GM19397 (cell line): ENCODE measurements around the gene PKP3.
"Not testable (repeated sequence)": the region's sequence is repeated elsewhere in the genome, so short reads cannot be mapped to it uniquely, and the experiment has no call there.

Experiments
- ATAC-seq: cut with Tn5 transposase; IDR thresholded peaks from one replicate; pipeline ENCODE4 v1.9.1; 2021; ENCODE audit warnings: mild to moderate bottlenecking, moderate library complexity; ENCODE audit not compliant: unreplicated experiment

PKP3 gene

GRCh38 chr11:363443-363805 is 30.6 kb upstream of the PKP3 start:
- ATAC-seq, result not testable (repeated sequence)

GRCh38 chr11:363948-364761 is 29.9 kb upstream of the PKP3 start:
- no peak for ATAC-seq

- ATAC-seq, result no peak
Observed at GRCh38 chr11:364991-365725, 28.9 kb upstream of the PKP3 start.

GRCh38 chr11:365831-366230 is 28.2 kb upstream of the PKP3 start:
- no peak for ATAC-seq

DNA sequence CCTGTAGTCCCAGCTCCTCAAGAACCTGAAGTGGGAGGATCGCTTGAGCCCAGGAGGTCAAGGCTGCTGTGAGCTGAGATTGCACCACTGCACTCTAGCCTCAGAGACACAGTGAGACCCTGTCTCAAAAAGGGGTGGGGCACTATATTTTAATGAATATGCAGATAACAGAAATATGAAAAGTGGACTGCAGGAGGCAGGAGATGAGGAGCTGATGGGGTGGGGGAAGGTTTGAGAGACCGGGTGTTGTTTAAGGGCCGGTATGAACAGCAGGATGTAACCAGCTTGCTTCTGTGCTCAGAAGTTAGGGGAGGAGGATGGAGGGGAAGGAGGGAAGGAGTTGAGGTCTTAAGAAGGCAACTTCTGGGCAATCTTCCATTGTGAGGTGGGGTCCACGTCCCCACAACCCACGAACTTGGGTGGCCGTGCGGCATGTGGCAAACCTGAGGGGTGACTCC is 26.0 kb upstream of the PKP3 start:
- ATAC-seq, result no peak

GRCh38 chr11:368414-369335 is 25.3 kb upstream of the PKP3 start:
- ATAC-seq, result no peak

DNA sequence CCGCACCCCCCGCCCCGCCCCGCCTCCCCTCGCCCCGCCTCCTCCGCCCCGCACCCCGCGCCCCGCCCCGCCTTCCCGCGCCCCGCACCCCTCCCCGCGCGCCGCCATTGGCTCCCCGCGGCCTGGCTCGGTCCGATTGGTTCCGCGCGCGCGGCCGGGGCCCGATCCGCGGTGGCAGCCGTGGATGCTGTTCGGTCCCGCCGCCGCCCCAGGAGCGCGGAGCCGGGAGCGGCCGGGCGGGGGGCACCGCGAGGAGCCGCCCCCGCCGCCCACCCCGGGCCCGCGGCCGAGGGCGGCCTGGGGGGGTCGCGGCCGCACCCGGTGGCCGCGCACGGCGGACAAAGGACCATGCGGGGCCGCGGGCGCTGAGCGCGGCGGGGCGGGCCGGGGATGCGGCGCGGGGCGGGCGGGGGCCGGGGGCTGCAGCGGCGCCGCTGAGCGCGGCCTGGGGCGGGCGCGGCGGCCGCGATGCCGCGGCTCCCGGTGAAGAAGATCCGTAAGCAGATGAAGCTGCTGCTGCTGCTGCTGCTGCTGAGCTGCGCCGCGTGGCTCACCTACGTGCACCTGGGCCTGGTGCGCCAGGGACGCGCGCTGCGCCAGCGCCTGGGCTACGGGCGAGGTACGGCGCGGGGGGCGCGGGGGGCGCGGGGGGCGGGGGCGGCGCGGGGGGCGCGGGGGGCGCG is 24.5 kb upstream of the PKP3 start, which contains the start of gene B4GALNT4:
TSS of gene B4GALNT4 (plus strand) at position 164 of the 683 bp plus-strand sequence. CDS start at position 469, 305 bp downstream.
- ATAC-seq, result no peak

DNA sequence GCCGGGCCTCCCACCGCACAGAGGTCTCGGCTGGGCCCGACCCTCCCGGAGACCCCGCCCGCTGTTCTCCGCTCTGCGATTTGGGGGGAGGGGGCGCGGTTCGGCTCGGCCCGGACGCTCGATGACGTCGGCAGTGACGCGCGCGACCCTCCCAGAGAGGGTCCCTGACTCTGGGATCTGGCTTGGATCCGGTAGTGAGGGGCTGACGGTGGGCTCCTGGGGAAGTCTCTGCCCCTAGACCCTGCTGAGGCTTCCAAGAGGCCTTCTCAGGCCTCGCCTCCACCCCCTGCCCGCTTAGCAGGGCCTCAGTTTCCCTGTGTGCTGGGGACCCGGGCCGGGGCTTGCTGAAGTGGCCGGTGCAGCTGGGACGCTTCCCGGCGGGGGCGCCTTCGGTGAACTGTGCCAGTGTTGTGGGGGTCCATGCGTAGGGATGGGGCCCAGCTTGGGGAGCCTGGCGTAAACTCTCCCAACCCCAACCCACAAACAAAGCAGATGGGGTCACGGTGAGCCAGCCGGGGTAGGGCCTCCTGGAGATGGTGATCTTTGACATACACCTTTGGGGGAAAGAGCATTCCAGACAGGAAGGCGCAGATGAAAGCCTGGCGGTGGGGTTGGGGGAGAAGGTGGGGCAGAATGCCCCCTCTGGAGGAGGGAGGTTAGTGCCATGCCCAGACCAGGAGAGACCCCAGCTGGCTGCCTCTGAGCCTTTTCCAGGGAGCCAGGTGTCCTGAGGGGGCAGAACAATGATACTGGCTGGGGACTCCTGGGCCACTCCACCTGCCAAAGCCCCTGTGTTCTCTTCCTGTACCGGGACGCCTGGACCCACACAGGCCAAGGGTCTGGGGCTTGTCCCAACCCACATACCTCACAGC is 23.7 kb upstream of the PKP3 start:
- ATAC-seq, result no peak

GRCh38 chr11:371051-371450 is 23.0 kb upstream of the PKP3 start:
- no peak for ATAC-seq

GRCh38 chr11:371716-372590 is 22.1 kb upstream of the PKP3 start:
- no peak for ATAC-seq

DNA sequence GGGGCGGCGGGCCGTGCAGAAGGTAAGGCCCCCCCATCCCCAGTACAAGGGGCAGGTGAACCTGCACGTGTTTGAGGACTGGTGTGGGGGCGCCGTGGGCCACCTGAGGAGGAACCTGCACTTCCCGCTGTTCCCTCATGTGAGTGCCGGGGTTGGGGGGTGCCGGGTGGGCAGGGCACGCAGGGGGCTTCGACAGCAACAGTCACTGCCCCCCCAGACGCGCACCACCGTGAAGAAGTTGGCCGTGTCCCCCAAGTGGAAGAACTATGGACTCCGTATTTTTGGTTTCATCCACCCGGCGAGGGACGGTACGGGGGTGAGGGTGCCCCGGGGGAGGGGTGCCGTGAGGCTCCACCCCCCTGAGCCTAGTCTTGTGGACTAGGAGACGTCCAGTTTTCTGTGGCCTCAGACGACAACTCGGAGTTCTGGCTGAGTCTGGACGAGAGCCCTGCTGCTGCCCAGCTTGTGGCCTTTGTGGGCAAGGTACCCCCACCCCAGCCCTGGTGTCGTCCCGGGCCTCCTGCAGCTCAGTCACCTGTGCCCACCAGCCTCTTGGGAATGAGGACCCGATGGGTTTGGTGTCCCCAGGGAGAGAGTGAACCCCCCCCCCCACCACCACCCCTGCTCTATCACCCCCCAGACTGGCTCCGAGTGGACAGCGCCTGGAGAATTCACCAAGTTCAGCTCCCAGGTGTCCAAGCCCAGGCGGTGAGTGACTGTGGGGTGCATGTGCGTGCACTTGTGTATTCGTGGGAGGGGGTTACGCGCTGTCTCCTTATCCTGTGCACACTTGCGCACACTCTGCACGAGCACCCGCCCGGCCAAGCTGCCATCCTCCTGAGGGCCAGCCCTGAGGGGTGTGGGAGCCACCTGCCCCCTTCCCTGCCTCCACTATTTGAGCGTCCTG is 20.9 kb upstream of the PKP3 start:
- no peak for ATAC-seq

GRCh38 chr11:373716-374551 is 20.1 kb upstream of the PKP3 start:
- no peak for ATAC-seq

- no peak for ATAC-seq
Observed at GRCh38 chr11:375065-376025, 18.7 kb upstream of the PKP3 start.

- ATAC-seq, result no peak
Observed at GRCh38 chr11:376531-377173, 17.4 kb upstream of the PKP3 start.
